HEK293 (cell line): Measurements from ENCODE around the gene ERAS.

Experiments used
- CTCF ChIA-PET: fragments of 350-600 bp; formaldehyde crosslinking; extraction: SDS; loops from one replicate; lab custom pipeline; 2021; ENCODE audit warnings: antibody characterized with exemption; lab: Yijun Ruan, JAX
- POLR2A ChIA-PET: fragments of 300-600 bp; formaldehyde crosslinking; extraction: SDS; loops from one replicate; lab custom pipeline; 2020; ENCODE audit warnings: antibody characterized with exemption, inconsistent platforms; lab: Yijun Ruan, JAX
- H3K27ac ChIP-seq: fragments of 200-500 bp; sonication (Bioruptor generic); 2 replicates; pipeline ENCODE4 v1.5.1; 2014; ENCODE audit warnings: low read depth, low read length, control low read depth, inconsistent platforms; ENCODE audit errors: extremely low read depth
- H3K36me3 ChIP-seq, 2 experiments: fragments of 200-500 bp in 1 of 2; sonication (Bioruptor generic) in 1 of 2; 1 replicate in 1 of 2; 2 replicates in 1 of 2; pipeline ENCODE4 v1.5.1; 2014 to 2017; ENCODE audit warnings: inconsistent platforms in 2 of 2, low read length in 2 of 2; ENCODE audit not compliant: control insufficient read depth in 2 of 2, insufficient read depth in 1 of 2
- H3K4me1 ChIP-seq: fragments of 200-500 bp; sonication (Bioruptor generic); 2 replicates; pipeline ENCODE4 v1.5.1; 2014; ENCODE audit warnings: mild to moderate bottlenecking, low read length, inconsistent platforms; ENCODE audit not compliant: control insufficient read depth, insufficient read depth
- H3K4me3 ChIP-seq: 2 replicates; pipeline ENCODE4 v1.5.1; 2011; ENCODE audit warnings: low read depth, mild to moderate bottlenecking, control low read depth, low read length, moderate library complexity
- H3K9me3 ChIP-seq: fragments of 200-500 bp; sonication (Bioruptor generic); 2 replicates; pipeline ENCODE4 v1.5.1; 2014; ENCODE audit warnings: low read depth, low read length, inconsistent platforms; ENCODE audit not compliant: control insufficient read depth, insufficient read depth
- EGR2 ChIP-seq: fragments of 450-650 bp; formaldehyde crosslinking; IDR thresholded peaks from 2 replicates; pipeline ENCODE4 v1.5.1; 2016; ENCODE audit warnings: low read depth, missing biosample characterization, missing genetic modification characterization
- GLI4 ChIP-seq: fragments of 450-650 bp; formaldehyde crosslinking; IDR thresholded peaks from 2 replicates; pipeline ENCODE4 v1.5.1; 2016; ENCODE audit warnings: missing biosample characterization, missing genetic modification characterization
- HOXA7 ChIP-seq: sonication (generic); formaldehyde crosslinking; IDR thresholded peaks from 2 replicates; pipeline ENCODE4 v1.8.1; 2022; ENCODE audit warnings: missing genetic modification reagents, borderline replicate concordance
- HOXC10 ChIP-seq: sonication (generic); formaldehyde crosslinking; IDR thresholded peaks from 2 replicates; pipeline ENCODE4 v1.8.1; 2023; ENCODE audit warnings: mild to moderate bottlenecking, missing genetic modification reagents
- REPIN1 ChIP-seq: fragments of 450-650 bp; formaldehyde crosslinking; IDR thresholded peaks from 2 replicates; pipeline ENCODE4 v1.5.1; 2017; ENCODE audit warnings: missing biosample characterization, missing genetic modification characterization, low read depth
- SP3 ChIP-seq: fragments of 450-650 bp; formaldehyde crosslinking; IDR thresholded peaks from 2 replicates; pipeline ENCODE4 v1.5.1; 2016; ENCODE audit warnings: missing biosample characterization, missing genetic modification characterization
- ZBTB20 ChIP-seq: fragments of 450-650 bp; formaldehyde crosslinking; IDR thresholded peaks from 2 replicates; pipeline ENCODE4 v1.5.1; 2016; ENCODE audit warnings: missing biosample characterization, missing genetic modification characterization
- ZBTB26 ChIP-seq: fragments of 450-650 bp; formaldehyde crosslinking; optimal IDR thresholded peaks from 2 replicates; pipeline ENCODE3; 2016; ENCODE audit warnings: missing biosample characterization, mild to moderate bottlenecking, missing genetic modification characterization
- ZNF138 ChIP-seq: fragments of 450-650 bp; formaldehyde crosslinking; IDR thresholded peaks from 2 replicates; pipeline ENCODE4 v1.5.1; 2016; ENCODE audit warnings: missing biosample characterization, missing genetic modification characterization, borderline replicate concordance
- ZNF140 ChIP-seq: fragments of 450-650 bp; formaldehyde crosslinking; IDR thresholded peaks from 2 replicates; pipeline ENCODE4 v1.5.1; 2016; ENCODE audit warnings: missing biosample characterization, missing genetic modification characterization
- ZNF184 ChIP-seq: fragments of 450-650 bp; IDR thresholded peaks from 2 replicates; pipeline ENCODE4 v1.5.1; 2018; ENCODE audit warnings: missing biosample characterization, mild to moderate bottlenecking, missing genetic modification characterization
- ZNF202 ChIP-seq: fragments of 450-650 bp; formaldehyde crosslinking; IDR thresholded peaks from 2 replicates; pipeline ENCODE4 v1.5.1; 2016; ENCODE audit warnings: missing biosample characterization, missing genetic modification characterization, borderline replicate concordance
- ZNF292 ChIP-seq: fragments of 450-650 bp; formaldehyde crosslinking; IDR thresholded peaks from 2 replicates; pipeline ENCODE4 v1.5.1; 2016; ENCODE audit warnings: low read depth, missing biosample characterization, missing genetic modification characterization, borderline replicate concordance
- ZNF366 ChIP-seq: fragments of 450-650 bp; formaldehyde crosslinking; conservative IDR thresholded peaks from 2 replicates; pipeline ENCODE4 v1.5.1; 2016; ENCODE audit warnings: missing biosample characterization, missing genetic modification characterization
- ZNF433 ChIP-seq: fragments of 450-650 bp; formaldehyde crosslinking; IDR thresholded peaks from 2 replicates; pipeline ENCODE4 v1.5.1; 2016; ENCODE audit warnings: missing biosample characterization, missing genetic modification characterization, low read depth
- ZNF76 ChIP-seq: fragments of 450-650 bp; formaldehyde crosslinking; IDR thresholded peaks from 2 replicates; pipeline ENCODE4; 2016; ENCODE audit warnings: low read depth, missing biosample characterization, missing genetic modification characterization, borderline replicate concordance
- TF ChIP-seq, protein P1 (sequence below): fragments of 450-650 bp; formaldehyde crosslinking; IDR thresholded peaks from 2 replicates; pipeline ENCODE4 v1.5.1; 2016; ENCODE audit warnings: missing biosample characterization, missing genetic modification characterization
- TF ChIP-seq, protein P2 (sequence below): IDR thresholded peaks from 2 replicates; pipeline ENCODE4 v1.6.1; 2011; ENCODE audit warnings: mild to moderate bottlenecking, low read depth, low read length, borderline replicate concordance

The ERAS gene

GRCh38 chrX:48785540-48786214, 40.6 kb upstream of the ERAS start:
- no peak for TF ChIP-seq HOXA7 (CRISPR knock-in tag)
- no peak for TF ChIP-seq HOXC10 (CRISPR knock-in tag)
- TF ChIP-seq, protein P1, sequence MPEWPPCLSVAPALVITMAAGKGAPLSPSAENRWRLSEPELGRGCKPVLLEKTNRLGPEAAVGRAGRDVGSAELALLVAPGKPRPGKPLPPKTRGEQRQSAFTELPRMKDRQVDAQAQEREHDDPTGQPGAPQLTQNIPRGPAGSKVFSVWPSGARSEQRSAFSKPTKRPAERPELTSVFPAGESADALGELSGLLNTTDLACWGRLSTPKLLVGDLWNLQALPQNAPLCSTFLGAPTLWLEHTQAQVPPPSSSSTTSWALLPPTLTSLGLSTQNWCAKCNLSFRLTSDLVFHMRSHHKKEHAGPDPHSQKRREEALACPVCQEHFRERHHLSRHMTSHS (tag by site-specific recombination), result no peak
- TF ChIP-seq EGR2 (tag by site-specific recombination), result peak; percentile 57; the same call in 1 of the 2 replicates
- peak; percentile 51; the same call in 1 of the 2 replicates for TF ChIP-seq ZNF366 (tag by site-specific recombination)
- no peak for TF ChIP-seq ZNF138 (tag by site-specific recombination)
- TF ChIP-seq ZNF184, result no peak
- TF ChIP-seq, all 188 proteins: peak for 2
- Histone ChIP-seq H3K36me3 (no peaks in the 10 kb centered on the region), H3K9me3 (no peaks in the 10 kb centered on the region), H3K4me3 (no peak overlapping the region), H3K27ac (no peak overlapping the region), H3K4me1 (no peaks in the 10 kb centered on the region)
- ChIA-PET POLR2A (no interaction called here), CTCF (no interaction called here)

DNA sequence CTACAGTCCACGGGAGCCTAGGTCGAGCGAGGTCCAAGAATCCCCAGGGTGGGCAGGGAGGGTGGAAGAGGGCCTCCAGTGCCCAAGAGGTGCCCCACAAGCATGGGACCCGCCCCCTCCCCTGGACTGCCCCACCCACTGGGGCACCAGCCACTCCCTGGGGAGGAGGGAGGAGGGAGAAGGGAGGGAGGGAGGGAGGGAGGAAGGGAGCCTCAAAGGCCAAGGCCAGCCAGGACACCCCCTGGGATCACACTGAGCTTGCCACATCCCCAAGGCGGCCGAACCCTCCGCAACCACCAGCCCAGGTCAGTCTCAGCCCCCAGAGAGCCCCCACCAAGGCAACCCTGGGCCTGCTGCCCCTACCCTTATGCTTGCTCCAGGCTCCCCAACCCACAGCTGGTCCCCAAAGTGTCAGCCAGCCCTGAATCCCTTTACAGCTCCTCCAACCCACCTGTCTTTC, 39.9 kb upstream of the ERAS start, which contains the start of gene GATA1:
GATA1 (plus strand) TSS at position 250 of the 460 bp plus-strand sequence. CDS start 4,520 bp downstream, outside the sequence.
- no peak within 1 kb of the TSS for H3K4me3 ChIP-seq
- no peaks in the 10 kb centered on the region for H3K36me3 ChIP-seq
- H3K27ac ChIP-seq, result no peak within 1 kb of the TSS
- H3K9me3 ChIP-seq, result no peaks in the 10 kb centered on the region
- H3K4me1 ChIP-seq, result no peaks in the 10 kb centered on the region
- no peak for TF ChIP-seq SP3 (tag by site-specific recombination)
- TF ChIP-seq ZNF140, result no peak
- POLR2A ChIA-PET, result no interaction called here
- CTCF ChIA-PET, result no interaction called here

GRCh38 chrX:48786825-48787504, 39.3 kb upstream of the ERAS start:
- no peaks in the 10 kb centered on the region for H3K9me3 ChIP-seq
- no peaks in the 10 kb centered on the region for H3K4me1 ChIP-seq
- POLR2A ChIA-PET, result no interaction called here
- TF ChIP-seq, protein P2, sequence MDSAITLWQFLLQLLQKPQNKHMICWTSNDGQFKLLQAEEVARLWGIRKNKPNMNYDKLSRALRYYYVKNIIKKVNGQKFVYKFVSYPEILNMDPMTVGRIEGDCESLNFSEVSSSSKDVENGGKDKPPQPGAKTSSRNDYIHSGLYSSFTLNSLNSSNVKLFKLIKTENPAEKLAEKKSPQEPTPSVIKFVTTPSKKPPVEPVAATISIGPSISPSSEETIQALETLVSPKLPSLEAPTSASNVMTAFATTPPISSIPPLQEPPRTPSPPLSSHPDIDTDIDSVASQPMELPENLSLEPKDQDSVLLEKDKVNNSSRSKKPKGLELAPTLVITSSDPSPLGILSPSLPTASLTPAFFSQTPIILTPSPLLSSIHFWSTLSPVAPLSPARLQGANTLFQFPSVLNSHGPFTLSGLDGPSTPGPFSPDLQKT, result no peak
- TF ChIP-seq ZBTB20 (no peak), ZNF202 (no peak), GLI4 (no peak), ZNF76 (tag by site-specific recombination) (no peak), ZBTB26 (tag by site-specific recombination) (no peak), ZNF292 (tag by site-specific recombination) (no peak), REPIN1 (no peak), ZNF433 (tag by site-specific recombination) (no peak)
- TF ChIP-seq, all 188 proteins: peak for 0
- CTCF ChIA-PET, result no interaction called here
- no peaks in the 10 kb centered on the region for H3K36me3 ChIP-seq
- no peak overlapping the region for H3K4me3 ChIP-seq
- H3K27ac ChIP-seq, result no peak overlapping the region
